Thoracic aorta (tissue), 2 donors: Measurements from ENCODE around the gene TEAD3. TPM values are rescaled to one million over a fixed set of nuclear protein-coding genes. Genes with fewer than 3 reads are reported as not detected.
"Not testable (repeated sequence)": the region's sequence is repeated elsewhere in the genome, so short reads cannot be mapped to it uniquely, and the experiment has no call there.

Experiments used
- ATAC-seq: fragments of 150-250 bp; one replicate; pipeline ENCODE4 v1.8.0; 2017; ENCODE audit warnings: low read depth; ENCODE audit not compliant: insufficient number of reproducible peaks, low FRiP score
- DNase-seq: peaks from one replicate; pipeline ENCODE4 v3.0.0-alpha.2; 2020; ENCODE audit warnings: low spot score
- H3K27ac ChIP-seq, 2 donors: fragments of 200-600 bp; sonication (generic); 1 replicate in 1 of 2; 2 replicates in 1 of 2; pipeline ENCODE4 v1.5.1; 2016; ENCODE audit warnings: mild to moderate bottlenecking in 2 of 2, moderate library complexity in 2 of 2
- H3K27me3 ChIP-seq: fragments of 200-600 bp; sonication (generic); replicated peaks from 2 replicates; pipeline ENCODE4 v1.6.0; 2016; ENCODE audit warnings: mild to moderate bottlenecking; ENCODE audit not compliant: insufficient read depth
- H3K36me3 ChIP-seq: fragments of 200-600 bp; sonication (generic); one replicate; pipeline ENCODE4 v1.5.1; 2016
- H3K4me1 ChIP-seq, 2 donors: fragments of 200-600 bp; sonication (generic); 1 replicate in 1 of 2; 2 replicates in 1 of 2; pipeline versions ENCODE4 v1.5.1 to v1.6.0; 2016; ENCODE audit warnings: low read depth in 2 of 2, mild to moderate bottlenecking in 1 of 2; ENCODE audit not compliant: control insufficient read depth in 1 of 2
- H3K4me3 ChIP-seq: fragments of 200-600 bp; sonication (generic); 2 replicates; pipeline ENCODE4 v1.5.1; 2016; ENCODE audit warnings: mild to moderate bottlenecking
- H3K9me3 ChIP-seq: fragments of 200-600 bp; sonication (generic); 2 replicates; pipeline ENCODE4 v1.5.1; 2016
- total RNA-seq, 2 donors: library from RNA; depleted of rRNA; stranded (reverse); fragments of >200 nt; gene quantifications; one replicate each; pipeline versions ENCODE4 v1.1.0 to v1.2.3, GENCODE V29; 2016
- TF ChIP-seq, protein P1 (sequence below): fragments of 200-600 bp; sonication (generic); IDR thresholded peaks from one replicate; pipeline ENCODE4 v1.5.1; 2019; ENCODE audit warnings: antibody characterized with exemption

The TEAD3 gene
- total RNA-seq, 2 donors from 2014 or later, result 50.8 to 68.3 TPM

- no peak overlapping the region for H3K4me3 ChIP-seq
- ATAC-seq, result no peak
- TF ChIP-seq, protein P1, sequence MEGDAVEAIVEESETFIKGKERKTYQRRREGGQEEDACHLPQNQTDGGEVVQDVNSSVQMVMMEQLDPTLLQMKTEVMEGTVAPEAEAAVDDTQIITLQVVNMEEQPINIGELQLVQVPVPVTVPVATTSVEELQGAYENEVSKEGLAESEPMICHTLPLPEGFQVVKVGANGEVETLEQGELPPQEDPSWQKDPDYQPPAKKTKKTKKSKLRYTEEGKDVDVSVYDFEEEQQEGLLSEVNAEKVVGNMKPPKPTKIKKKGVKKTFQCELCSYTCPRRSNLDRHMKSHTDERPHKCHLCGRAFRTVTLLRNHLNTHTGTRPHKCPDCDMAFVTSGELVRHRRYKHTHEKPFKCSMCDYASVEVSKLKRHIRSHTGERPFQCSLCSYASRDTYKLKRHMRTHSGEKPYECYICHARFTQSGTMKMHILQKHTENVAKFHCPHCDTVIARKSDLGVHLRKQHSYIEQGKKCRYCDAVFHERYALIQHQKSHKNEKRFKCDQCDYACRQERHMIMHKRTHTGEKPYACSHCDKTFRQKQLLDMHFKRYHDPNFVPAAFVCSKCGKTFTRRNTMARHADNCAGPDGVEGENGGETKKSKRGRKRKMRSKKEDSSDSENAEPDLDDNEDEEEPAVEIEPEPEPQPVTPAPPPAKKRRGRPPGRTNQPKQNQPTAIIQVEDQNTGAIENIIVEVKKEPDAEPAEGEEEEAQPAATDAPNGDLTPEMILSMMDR, result no peak
- DNase-seq, result no peak
- no peak overlapping the region for H3K27ac ChIP-seq
- no peaks in the 10 kb centered on the region for H3K4me1 ChIP-seq
- no peaks in the 10 kb centered on the region for H3K27me3 ChIP-seq
- no peaks in the 10 kb centered on the region for H3K9me3 ChIP-seq
- no peaks in the 10 kb centered on the region for H3K36me3 ChIP-seq
Observed at GRCh38 chr6:35435074-35435837, 61.6 kb downstream of the TEAD3 start.

DNA sequence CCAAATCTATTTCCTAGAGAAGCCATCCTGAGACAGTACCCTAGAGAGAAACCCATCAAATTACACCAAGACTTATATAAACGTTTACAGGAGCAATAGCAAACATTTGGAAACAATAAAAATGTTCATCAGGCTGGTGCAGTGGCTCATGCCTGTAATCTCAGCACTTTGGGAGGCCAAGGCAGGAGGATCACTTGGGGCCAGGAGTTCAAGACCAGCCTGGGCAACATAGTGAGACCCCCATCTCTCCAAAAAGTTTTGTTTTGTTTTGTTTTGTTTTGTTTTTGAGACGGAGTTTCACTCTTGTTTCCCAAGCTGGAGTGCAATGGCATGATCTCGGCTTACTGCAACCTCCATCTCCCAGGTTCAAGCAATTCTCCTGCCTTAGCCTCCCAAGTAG lies 64.2 kb downstream of the TEAD3 start:
- H3K4me1 ChIP-seq, H3K4me3 ChIP-seq, DNase-seq, H3K36me3 ChIP-seq, H3K27me3 ChIP-seq, ATAC-seq, H3K27ac ChIP-seq: not testable (repeated sequence)
- H3K9me3 ChIP-seq, result peaks cover 14% of the 10 kb centered on the region

- TF ChIP-seq, protein P1, result no peak
- H3K9me3 ChIP-seq, result peaks cover 14% of the 10 kb centered on the region
- H3K4me1 ChIP-seq, result no peaks in the 10 kb centered on the region
- H3K36me3 ChIP-seq, result no peaks in the 10 kb centered on the region
- H3K27ac ChIP-seq, result no peak overlapping the region
- H3K4me3 ChIP-seq, result no peak overlapping the region
- ATAC-seq, result no peak
- DNase-seq, result no peak
- no peaks in the 10 kb centered on the region for H3K27me3 ChIP-seq
Observed at GRCh38 chr6:35432291-35432690, 64.6 kb downstream of the TEAD3 start.

GRCh38 chr6:35429463-35429862 lies 67.4 kb downstream of the TEAD3 start:
- no peak for ATAC-seq
- H3K36me3 ChIP-seq, result peaks cover 14% of the 10 kb centered on the region
- peaks cover 14% of the 10 kb centered on the region for H3K9me3 ChIP-seq
- H3K4me1 ChIP-seq, result no peaks in the 10 kb centered on the region
- H3K27me3 ChIP-seq, result no peaks in the 10 kb centered on the region
- H3K4me3 ChIP-seq, result no peak overlapping the region
- DNase-seq, result no peak
- TF ChIP-seq, protein P1, result no peak
- H3K27ac ChIP-seq, result no peak overlapping the region

DNA sequence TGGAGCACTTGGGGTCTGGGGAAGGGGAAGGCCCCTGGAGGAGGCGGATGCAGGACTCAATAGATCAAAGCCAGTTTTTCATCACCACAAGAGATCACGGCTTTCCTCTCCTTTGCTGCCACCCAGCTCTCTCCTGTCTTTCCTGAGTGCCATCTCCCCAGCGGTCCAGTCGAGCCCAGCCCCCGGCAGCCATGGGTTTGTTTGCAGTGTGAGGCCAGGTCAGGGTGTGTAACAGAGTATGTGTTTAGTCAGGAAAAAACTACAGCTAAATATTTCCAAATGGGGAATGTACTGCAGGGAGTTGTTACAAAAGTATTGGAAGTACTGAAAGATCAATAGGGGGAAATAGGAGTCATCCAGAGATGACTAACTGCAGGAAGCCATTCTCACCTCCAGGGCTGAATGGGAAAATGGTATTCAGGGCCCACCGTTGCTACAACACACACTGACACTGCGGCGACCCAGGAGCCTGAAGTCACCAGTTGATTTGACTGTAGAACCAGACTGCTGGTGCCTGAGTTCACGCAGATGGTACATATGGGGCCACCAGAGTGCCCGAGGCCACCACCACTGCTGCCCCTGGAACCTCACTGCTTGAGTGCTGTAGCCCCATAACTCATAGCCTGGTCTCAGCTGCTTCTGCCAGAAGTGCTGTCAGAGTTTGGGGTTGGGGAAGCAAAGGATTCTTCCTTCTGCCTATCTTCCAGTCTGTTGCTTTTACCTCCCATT lies 68.3 kb downstream of the TEAD3 start:
- Histone ChIP-seq H3K27ac (no peak overlapping the region), H3K4me1 (no peaks in the 10 kb centered on the region), H3K9me3 (peaks cover 14% of the 10 kb centered on the region), H3K27me3 (no peaks in the 10 kb centered on the region), H3K36me3 (peaks cover 18% of the 10 kb centered on the region), H3K4me3 (no peak overlapping the region)
- DNase-seq (no peak), ATAC-seq (no peak)
- TF ChIP-seq, protein P1, result no peak
